MG63 (cell line): ENCODE data around the gene FANCC. TPM values are rescaled to one million over a fixed set of nuclear protein-coding genes. Genes with fewer than 3 reads are reported as not detected.

Experiments
- DNase-seq: peaks from one replicate; pipeline ENCODE4 v3.0.0-alpha.2; 2020
- H3K27me3 ChIP-seq: fragments of 250-450 bp; sonication (Bioruptor Pico); 2 replicates; pipeline ENCODE4 v1.5.1; 2020; ENCODE audit warnings: mild to moderate bottlenecking, moderate library complexity
- H3K36me3 ChIP-seq: fragments of 250-450 bp; sonication (Bioruptor Pico); 2 replicates; pipeline ENCODE4 v1.5.1; 2020; ENCODE audit warnings: mild to moderate bottlenecking, moderate library complexity
- H3K4me3 ChIP-seq: fragments of 250-450 bp; sonication (Bioruptor Pico); 2 replicates; pipeline ENCODE4 v1.5.1; 2020; ENCODE audit warnings: mild to moderate bottlenecking, moderate library complexity
- H3K9me3 ChIP-seq: fragments of 250-450 bp; sonication (Bioruptor Pico); 2 replicates; pipeline ENCODE4 v1.5.1; 2020; ENCODE audit warnings: mild to moderate bottlenecking, moderate library complexity
- total RNA-seq: library from RNA; depleted of rRNA; stranded (reverse); fragments of >200 nt; shearing (Covaris generic); gene quantifications from 2 replicates; pipeline ENCODE4 v1.2.3, GENCODE V29; 2014; ENCODE audit warnings: low replicate concordance

The FANCC gene
- total RNA-seq, 1 experiment from 2014 or later: 10.7 TPM

- DNase-seq: no peak
- no peaks in the 10 kb centered on the region for H3K27me3 ChIP-seq
Measured at GRCh38 chr9:95171001-95171400, 146.5 kb downstream of the FANCC start.

GRCh38 chr9:95167998-95168397 lies 149.5 kb downstream of the FANCC start:
- DNase-seq: peak; percentile 54
- Histone ChIP-seq H3K27me3 (no peaks in the 10 kb centered on the region), H3K4me3 (no peak overlapping the region), H3K36me3 (no peaks in the 10 kb centered on the region), H3K9me3 (peaks cover 2% of the 10 kb centered on the region; the same call in 1 of the 2 replicates)

More at GRCh38 chr9:95171001-95171400, 146.5 kb downstream of the FANCC start:
- Histone ChIP-seq H3K36me3 (no peaks in the 10 kb centered on the region), H3K9me3 (no peaks in the 10 kb centered on the region), H3K4me3 (no peak overlapping the region)

- Histone ChIP-seq H3K36me3 (no peaks in the 10 kb centered on the region; the same call in 1 of the 2 replicates), H3K27me3 (no peaks in the 10 kb centered on the region), H3K4me3 (no peak overlapping the region), H3K9me3 (peaks cover 2% of the 10 kb centered on the region; the same call in 1 of the 2 replicates)
- DNase-seq: no peak
Measured at GRCh38 chr9:95165004-95165403, 152.5 kb downstream of the FANCC start.

- H3K4me3 ChIP-seq: no peak overlapping the region
- no peaks in the 10 kb centered on the region; the same call in 1 of the 2 replicates for H3K36me3 ChIP-seq
- no peaks in the 10 kb centered on the region for H3K9me3 ChIP-seq
- no peaks in the 10 kb centered on the region for H3K27me3 ChIP-seq
- peak; percentile 39 for DNase-seq
Measured at GRCh38 chr9:95157481-95158151, 159.9 kb downstream of the FANCC start.

- Histone ChIP-seq H3K4me3 (no peak overlapping the region), H3K27me3 (no peaks in the 10 kb centered on the region), H3K9me3 (no peaks in the 10 kb centered on the region), H3K36me3 (no peaks in the 10 kb centered on the region; the same call in 1 of the 2 replicates)
- no peak for DNase-seq
Measured at GRCh38 chr9:95156074-95156473, 161.4 kb downstream of the FANCC start.

GRCh38 chr9:95155220-95155619 lies 162.3 kb downstream of the FANCC start:
- H3K36me3 ChIP-seq: no peaks in the 10 kb centered on the region; the same call in 1 of the 2 replicates
- no peak for DNase-seq

GRCh38 chr9:95150903-95151302 lies 166.6 kb downstream of the FANCC start:
- no peaks in the 10 kb centered on the region for H3K27me3 ChIP-seq
- no peak overlapping the region for H3K4me3 ChIP-seq
- DNase-seq: no peak
- H3K36me3 ChIP-seq: no peaks in the 10 kb centered on the region
- no peaks in the 10 kb centered on the region for H3K9me3 ChIP-seq

More at GRCh38 chr9:95155220-95155619, 162.3 kb downstream of the FANCC start:
- H3K27me3 ChIP-seq: no peaks in the 10 kb centered on the region
- no peaks in the 10 kb centered on the region for H3K9me3 ChIP-seq
- H3K4me3 ChIP-seq: no peak overlapping the region

- H3K4me3 ChIP-seq: no peak overlapping the region
- H3K36me3 ChIP-seq: no peaks in the 10 kb centered on the region
Measured at GRCh38 chr9:95148208-95148520, 169.3 kb downstream of the FANCC start.

GRCh38 chr9:95147452-95148207 lies 169.9 kb downstream of the FANCC start:
- no peak overlapping the region for H3K4me3 ChIP-seq
- no peaks in the 10 kb centered on the region for H3K9me3 ChIP-seq
- no peaks in the 10 kb centered on the region for H3K36me3 ChIP-seq
- no peaks in the 10 kb centered on the region for H3K27me3 ChIP-seq
- DNase-seq: no peak

More at GRCh38 chr9:95148208-95148520, 169.3 kb downstream of the FANCC start:
- H3K27me3 ChIP-seq: no peaks in the 10 kb centered on the region
- H3K9me3 ChIP-seq: no peaks in the 10 kb centered on the region
- no peak for DNase-seq

- H3K9me3 ChIP-seq: no peaks in the 10 kb centered on the region
- H3K27me3 ChIP-seq: no peaks in the 10 kb centered on the region
- peak; percentile 31 for DNase-seq
- H3K36me3 ChIP-seq: no peaks in the 10 kb centered on the region
- no peak overlapping the region for H3K4me3 ChIP-seq
Measured at GRCh38 chr9:95143591-95144561, 173.6 kb downstream of the FANCC start.

GRCh38 chr9:95142728-95143127 lies 174.8 kb downstream of the FANCC start:
- Histone ChIP-seq H3K9me3 (no peaks in the 10 kb centered on the region), H3K4me3 (no peak overlapping the region), H3K36me3 (no peaks in the 10 kb centered on the region), H3K27me3 (no peaks in the 10 kb centered on the region)
- DNase-seq: no peak

GRCh38 chr9:95142315-95142714 lies 175.2 kb downstream of the FANCC start:
- Histone ChIP-seq H3K4me3 (no peak overlapping the region), H3K9me3 (no peaks in the 10 kb centered on the region), H3K27me3 (no peaks in the 10 kb centered on the region), H3K36me3 (no peaks in the 10 kb centered on the region)
- no peak for DNase-seq

- no peak for DNase-seq
- Histone ChIP-seq H3K36me3 (no peaks in the 10 kb centered on the region), H3K4me3 (no peak overlapping the region), H3K27me3 (no peaks in the 10 kb centered on the region), H3K9me3 (no peaks in the 10 kb centered on the region)
Measured at GRCh38 chr9:95140821-95141220, 176.7 kb downstream of the FANCC start.

- H3K36me3 ChIP-seq: no peaks in the 10 kb centered on the region
Measured at GRCh38 chr9:95139126-95139525, 178.4 kb downstream of the FANCC start.

GRCh38 chr9:95138474-95138873 lies 179.0 kb downstream of the FANCC start:
- DNase-seq: peak; percentile 16
- Histone ChIP-seq H3K9me3 (no peaks in the 10 kb centered on the region), H3K4me3 (no peak overlapping the region), H3K36me3 (no peaks in the 10 kb centered on the region), H3K27me3 (no peaks in the 10 kb centered on the region)

More at GRCh38 chr9:95139126-95139525, 178.4 kb downstream of the FANCC start:
- Histone ChIP-seq H3K4me3 (no peak overlapping the region), H3K9me3 (no peaks in the 10 kb centered on the region), H3K27me3 (no peaks in the 10 kb centered on the region)
- no peak for DNase-seq

- H3K27me3 ChIP-seq: no peaks in the 10 kb centered on the region
- no peak for DNase-seq
- no peaks in the 10 kb centered on the region for H3K36me3 ChIP-seq
- no peak overlapping the region for H3K4me3 ChIP-seq
- H3K9me3 ChIP-seq: no peaks in the 10 kb centered on the region
Measured at GRCh38 chr9:95137587-95138145, 179.8 kb downstream of the FANCC start.
